ENCODE data around the gene RAPH1. TPM values are rescaled to one million over a fixed set of nuclear protein-coding genes. Genes with fewer than 3 reads are reported as not detected.

Gene RAPH1
- total RNA-seq, 4 donors from 2014 or later, result 17.1 to 39.6 (median 21.7) TPM

DNA sequence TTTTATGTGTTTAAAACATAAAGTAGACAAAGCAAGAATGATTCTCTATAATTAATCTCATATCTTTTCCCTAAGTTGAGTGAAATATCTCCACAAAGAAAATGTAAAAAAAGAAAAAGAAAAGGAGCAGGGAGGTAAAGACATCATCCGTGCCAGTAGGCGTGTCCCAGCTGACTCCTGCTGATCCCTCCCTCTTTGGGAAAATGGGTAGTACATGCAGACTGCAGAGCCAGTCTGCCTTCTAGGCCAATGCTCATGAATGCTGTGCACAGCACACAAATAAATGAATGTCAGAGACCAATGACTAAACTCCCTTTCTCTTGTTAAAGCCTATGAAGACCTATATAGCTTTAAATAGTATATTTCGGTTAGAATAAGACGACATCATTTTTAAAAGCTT lies 64.7 kb downstream of the RAPH1 start:
- no peak for ATAC-seq
- WGBS, 2 donors (ENCODE audit: low coverage in 1 of 2), result 85 to 88% methylated on average over 4 of the region's 4 CpGs
- H3K4me3 ChIP-seq, result no peak overlapping the region
- no peak overlapping the region for H3K27ac ChIP-seq
- H3K4me1 ChIP-seq, result peaks cover 0 to 14% (median 0%) of the 10 kb centered on the region in 3 donors
- TF ChIP-seq POLR2A (IDR thresholded peaks at IDR 0.05) (no peak), POLR2AphosphoS5 (IDR thresholded peaks at IDR 0.05) (no peak), EP300 (IDR thresholded peaks at IDR 0.05) (no peak)
- TF ChIP-seq, protein P1, sequence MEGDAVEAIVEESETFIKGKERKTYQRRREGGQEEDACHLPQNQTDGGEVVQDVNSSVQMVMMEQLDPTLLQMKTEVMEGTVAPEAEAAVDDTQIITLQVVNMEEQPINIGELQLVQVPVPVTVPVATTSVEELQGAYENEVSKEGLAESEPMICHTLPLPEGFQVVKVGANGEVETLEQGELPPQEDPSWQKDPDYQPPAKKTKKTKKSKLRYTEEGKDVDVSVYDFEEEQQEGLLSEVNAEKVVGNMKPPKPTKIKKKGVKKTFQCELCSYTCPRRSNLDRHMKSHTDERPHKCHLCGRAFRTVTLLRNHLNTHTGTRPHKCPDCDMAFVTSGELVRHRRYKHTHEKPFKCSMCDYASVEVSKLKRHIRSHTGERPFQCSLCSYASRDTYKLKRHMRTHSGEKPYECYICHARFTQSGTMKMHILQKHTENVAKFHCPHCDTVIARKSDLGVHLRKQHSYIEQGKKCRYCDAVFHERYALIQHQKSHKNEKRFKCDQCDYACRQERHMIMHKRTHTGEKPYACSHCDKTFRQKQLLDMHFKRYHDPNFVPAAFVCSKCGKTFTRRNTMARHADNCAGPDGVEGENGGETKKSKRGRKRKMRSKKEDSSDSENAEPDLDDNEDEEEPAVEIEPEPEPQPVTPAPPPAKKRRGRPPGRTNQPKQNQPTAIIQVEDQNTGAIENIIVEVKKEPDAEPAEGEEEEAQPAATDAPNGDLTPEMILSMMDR (IDR thresholded peaks at IDR 0.05), result no peak
- no peaks in the 10 kb centered on the region for H3K9me3 ChIP-seq
- H3K27me3 ChIP-seq, result no peaks in the 10 kb centered on the region
- H3K36me3 ChIP-seq, result no peaks in the 10 kb centered on the region

DNA sequence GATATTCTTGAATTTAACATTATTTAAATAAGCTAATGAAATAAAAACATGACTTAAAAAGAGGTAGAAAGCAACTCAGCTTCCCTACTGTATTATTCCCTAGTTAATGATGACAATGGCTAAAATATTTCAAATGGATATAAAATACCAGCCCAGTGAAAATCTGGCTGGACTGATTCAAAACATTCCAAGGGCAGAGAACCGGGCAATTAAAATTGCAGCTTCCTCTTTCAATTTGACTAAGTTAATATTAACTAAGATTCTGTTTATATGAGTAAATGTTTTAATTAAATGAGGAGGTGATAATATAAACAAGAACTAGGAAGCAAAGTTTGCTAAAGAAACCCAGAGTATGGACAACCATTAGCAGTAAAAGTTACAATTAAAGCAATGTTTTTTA lies 65.6 kb downstream of the RAPH1 start:
- no peak overlapping the region for H3K27ac ChIP-seq
- WGBS, 2 donors (ENCODE audit: low coverage in 1 of 2), result 25% methylated on average over 1 of the region's 1 CpG; no CpG with 5 or more reads in 1 of the 2 donors
- H3K4me1 ChIP-seq, result peaks cover 0 to 14% (median 0%) of the 10 kb centered on the region in 3 donors
- ATAC-seq, result no peak
- TF ChIP-seq POLR2A (IDR thresholded peaks at IDR 0.05), result no peak
- no peak for TF ChIP-seq POLR2AphosphoS5 (IDR thresholded peaks at IDR 0.05)
- TF ChIP-seq, protein P1 (IDR thresholded peaks at IDR 0.05), result no peak
- no peak for TF ChIP-seq EP300 (IDR thresholded peaks at IDR 0.05)
- H3K36me3 ChIP-seq, result no peaks in the 10 kb centered on the region
- no peaks in the 10 kb centered on the region for H3K27me3 ChIP-seq
- H3K9me3 ChIP-seq, result no peaks in the 10 kb centered on the region
- H3K4me3 ChIP-seq, result no peak overlapping the region

DNA sequence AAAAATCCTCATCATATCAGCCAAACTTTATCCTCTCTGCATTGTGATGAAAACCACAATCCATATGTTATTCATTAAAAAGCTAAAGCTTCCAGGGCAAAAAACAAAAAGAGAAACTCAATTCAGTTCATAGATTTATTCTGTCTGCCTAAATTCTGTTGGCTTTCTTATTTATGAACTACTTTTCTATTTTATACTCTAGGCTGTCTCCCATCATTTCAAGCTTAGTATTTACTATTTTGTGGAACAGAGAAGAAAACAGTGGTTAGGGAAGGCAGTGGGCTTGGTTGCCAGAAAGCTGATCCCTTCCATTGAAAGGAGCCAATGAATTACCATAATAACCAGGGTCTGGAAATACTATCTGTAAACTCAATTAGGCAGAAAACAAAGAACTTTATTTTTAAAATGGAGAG lies 71.8 kb downstream of the RAPH1 start:
- H3K4me3 ChIP-seq, result no peak overlapping the region
- no peaks in the 10 kb centered on the region for H3K9me3 ChIP-seq
- H3K27me3 ChIP-seq, result no peaks in the 10 kb centered on the region
- peaks cover 0 to 4% (median 0%) of the 10 kb centered on the region in 3 donors for H3K4me1 ChIP-seq
- H3K27ac ChIP-seq, result no peak overlapping the region
- ATAC-seq, result no peak
- H3K36me3 ChIP-seq, result peaks cover 0 to 23% of the 10 kb centered on the region in 2 donors
- TF ChIP-seq EP300 (IDR thresholded peaks at IDR 0.05) (no peak), POLR2A (IDR thresholded peaks at IDR 0.05) (no peak)

DNA sequence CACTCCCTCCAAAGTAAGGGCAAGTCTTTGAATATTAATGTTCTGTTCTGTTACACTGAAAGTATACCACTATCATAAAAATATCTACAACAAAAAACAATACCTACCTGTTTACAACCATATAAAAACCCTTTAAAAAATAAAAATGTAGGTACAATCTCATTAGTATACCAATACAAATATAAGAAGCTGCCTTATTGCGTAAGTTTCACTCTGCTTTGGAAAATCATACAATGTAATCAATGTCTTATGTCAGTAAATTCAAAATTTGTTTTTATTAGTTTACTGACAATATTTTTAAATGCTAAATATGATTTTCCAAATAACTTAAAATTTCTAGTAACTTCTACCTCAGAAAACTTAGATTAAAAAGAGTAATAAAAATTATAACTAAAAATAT lies 72.8 kb downstream of the RAPH1 start:
- TF ChIP-seq EP300 (IDR thresholded peaks at IDR 0.05) (no peak), POLR2A (IDR thresholded peaks at IDR 0.05) (no peak), POLR2AphosphoS5 (IDR thresholded peaks at IDR 0.05) (no peak)
- TF ChIP-seq, protein P1 (IDR thresholded peaks at IDR 0.05), result no peak
- no peak overlapping the region for H3K27ac ChIP-seq
- peaks cover 0 to 4% (median 0%) of the 10 kb centered on the region in 3 donors for H3K4me1 ChIP-seq
- no peaks in the 10 kb centered on the region for H3K27me3 ChIP-seq
- H3K9me3 ChIP-seq, result no peaks in the 10 kb centered on the region
- peaks cover 0 to 33% of the 10 kb centered on the region in 2 donors for H3K36me3 ChIP-seq
- 97 to 100% methylated on average over 1 of the region's 1 CpG for WGBS, 2 donors (ENCODE audit: low coverage in 1 of 2)
- H3K4me3 ChIP-seq, result no peak overlapping the region
- ATAC-seq, result no peak

DNA sequence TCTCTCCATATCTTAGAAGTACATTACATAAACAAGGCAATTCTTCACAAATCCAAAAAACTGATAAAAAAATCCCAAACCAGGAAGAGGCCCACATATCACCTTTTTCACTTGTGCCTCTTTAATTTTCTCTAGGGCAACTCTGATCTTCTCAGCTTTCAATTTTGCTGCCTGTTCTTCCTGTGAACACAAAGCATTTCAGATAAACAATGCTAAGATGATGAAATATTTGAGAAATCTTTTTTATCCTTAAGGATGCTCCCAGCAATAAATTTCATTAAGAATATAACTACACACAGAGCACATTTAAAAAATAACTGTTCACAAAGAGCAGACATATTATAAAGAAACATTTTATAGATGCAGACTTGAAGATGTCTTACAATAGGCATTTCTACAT lies 73.4 kb downstream of the RAPH1 start:
- TF ChIP-seq, protein P1 (IDR thresholded peaks at IDR 0.05), result no peak
- no peak overlapping the region for H3K4me3 ChIP-seq
- no peaks in the 10 kb centered on the region for H3K9me3 ChIP-seq
- ATAC-seq, result no peak
- H3K36me3 ChIP-seq, result peaks cover 0 to 37% of the 10 kb centered on the region in 2 donors
- peaks cover 0 to 4% (median 0%) of the 10 kb centered on the region in 3 donors for H3K4me1 ChIP-seq
- no peak overlapping the region for H3K27ac ChIP-seq
- no peaks in the 10 kb centered on the region for H3K27me3 ChIP-seq

All from gastroesophageal sphincter (tissue), 4 donors.